Panc1 (cell line): ENCODE data around the gene RAB15.

Experiments used
- POLR2AphosphoS5 ChIP-seq: IDR thresholded peaks from 2 replicates; pipeline ENCODE4 v1.6.1; 2012; ENCODE audit warnings: mild to moderate bottlenecking, low read depth, low read length, moderate library complexity
- TCF7L2 ChIP-seq: IDR thresholded peaks from 2 replicates; pipeline ENCODE4 v1.6.1; 2011; ENCODE audit warnings: mild to moderate bottlenecking, low read depth, low read length, inconsistent platforms
- TF ChIP-seq, protein P1 (sequence below): fragments of 450-650 bp; IDR thresholded peaks from 2 replicates; pipeline ENCODE4 v1.5.1; 2017; ENCODE audit warnings: mild to moderate bottlenecking
- TF ChIP-seq, protein P2 (sequence below), 2 experiments: IDR thresholded peaks; 2 replicates each; pipeline ENCODE4 v1.6.1; 2011 to 2012; ENCODE audit warnings: low read depth in 2 of 2, control low read depth in 1 of 2, low read length in 1 of 2, mild to moderate bottlenecking in 1 of 2, moderate library complexity in 1 of 2; ENCODE audit not compliant: insufficient read depth in 1 of 2

DNA sequence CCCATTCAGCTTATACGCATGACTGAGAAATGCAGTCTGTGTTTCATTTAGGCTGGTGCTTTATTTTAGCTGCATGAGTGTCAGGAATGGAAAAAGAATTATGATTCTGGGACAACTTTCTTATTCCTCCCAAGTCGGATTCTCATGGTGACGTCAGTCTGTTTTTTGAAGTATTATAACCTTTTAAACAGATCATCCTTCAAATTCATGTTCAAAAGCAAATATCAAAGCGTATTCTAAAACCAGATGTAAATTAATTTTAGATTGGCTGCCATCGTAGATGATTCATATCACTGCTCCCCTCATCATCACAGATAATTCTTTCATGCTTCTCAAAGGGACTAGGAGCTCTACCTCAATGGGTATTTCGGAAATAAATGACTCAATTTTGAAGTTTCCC lies 29.6 kb upstream of the RAB15 start:
- TF ChIP-seq TCF7L2 (no peak), POLR2AphosphoS5 (no peak)
- TF ChIP-seq, protein P1, sequence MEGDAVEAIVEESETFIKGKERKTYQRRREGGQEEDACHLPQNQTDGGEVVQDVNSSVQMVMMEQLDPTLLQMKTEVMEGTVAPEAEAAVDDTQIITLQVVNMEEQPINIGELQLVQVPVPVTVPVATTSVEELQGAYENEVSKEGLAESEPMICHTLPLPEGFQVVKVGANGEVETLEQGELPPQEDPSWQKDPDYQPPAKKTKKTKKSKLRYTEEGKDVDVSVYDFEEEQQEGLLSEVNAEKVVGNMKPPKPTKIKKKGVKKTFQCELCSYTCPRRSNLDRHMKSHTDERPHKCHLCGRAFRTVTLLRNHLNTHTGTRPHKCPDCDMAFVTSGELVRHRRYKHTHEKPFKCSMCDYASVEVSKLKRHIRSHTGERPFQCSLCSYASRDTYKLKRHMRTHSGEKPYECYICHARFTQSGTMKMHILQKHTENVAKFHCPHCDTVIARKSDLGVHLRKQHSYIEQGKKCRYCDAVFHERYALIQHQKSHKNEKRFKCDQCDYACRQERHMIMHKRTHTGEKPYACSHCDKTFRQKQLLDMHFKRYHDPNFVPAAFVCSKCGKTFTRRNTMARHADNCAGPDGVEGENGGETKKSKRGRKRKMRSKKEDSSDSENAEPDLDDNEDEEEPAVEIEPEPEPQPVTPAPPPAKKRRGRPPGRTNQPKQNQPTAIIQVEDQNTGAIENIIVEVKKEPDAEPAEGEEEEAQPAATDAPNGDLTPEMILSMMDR, result no peak
- TF ChIP-seq, protein P2, sequence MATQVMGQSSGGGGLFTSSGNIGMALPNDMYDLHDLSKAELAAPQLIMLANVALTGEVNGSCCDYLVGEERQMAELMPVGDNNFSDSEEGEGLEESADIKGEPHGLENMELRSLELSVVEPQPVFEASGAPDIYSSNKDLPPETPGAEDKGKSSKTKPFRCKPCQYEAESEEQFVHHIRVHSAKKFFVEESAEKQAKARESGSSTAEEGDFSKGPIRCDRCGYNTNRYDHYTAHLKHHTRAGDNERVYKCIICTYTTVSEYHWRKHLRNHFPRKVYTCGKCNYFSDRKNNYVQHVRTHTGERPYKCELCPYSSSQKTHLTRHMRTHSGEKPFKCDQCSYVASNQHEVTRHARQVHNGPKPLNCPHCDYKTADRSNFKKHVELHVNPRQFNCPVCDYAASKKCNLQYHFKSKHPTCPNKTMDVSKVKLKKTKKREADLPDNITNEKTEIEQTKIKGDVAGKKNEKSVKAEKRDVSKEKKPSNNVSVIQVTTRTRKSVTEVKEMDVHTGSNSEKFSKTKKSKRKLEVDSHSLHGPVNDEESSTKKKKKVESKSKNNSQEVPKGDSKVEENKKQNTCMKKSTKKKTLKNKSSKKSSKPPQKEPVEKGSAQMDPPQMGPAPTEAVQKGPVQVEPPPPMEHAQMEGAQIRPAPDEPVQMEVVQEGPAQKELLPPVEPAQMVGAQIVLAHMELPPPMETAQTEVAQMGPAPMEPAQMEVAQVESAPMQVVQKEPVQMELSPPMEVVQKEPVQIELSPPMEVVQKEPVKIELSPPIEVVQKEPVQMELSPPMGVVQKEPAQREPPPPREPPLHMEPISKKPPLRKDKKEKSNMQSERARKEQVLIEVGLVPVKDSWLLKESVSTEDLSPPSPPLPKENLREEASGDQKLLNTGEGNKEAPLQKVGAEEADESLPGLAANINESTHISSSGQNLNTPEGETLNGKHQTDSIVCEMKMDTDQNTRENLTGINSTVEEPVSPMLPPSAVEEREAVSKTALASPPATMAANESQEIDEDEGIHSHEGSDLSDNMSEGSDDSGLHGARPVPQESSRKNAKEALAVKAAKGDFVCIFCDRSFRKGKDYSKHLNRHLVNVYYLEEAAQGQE (IDR thresholded peaks at IDR 0.05; ENCODE audit: insufficient read depth in 1 of 2, low read depth in 2 of 2, low read length in 1 of 2), result no peak
